ENCODE results near the gene GRIK5.
"Not testable (repeated sequence)": the region's sequence is repeated elsewhere in the genome, so short reads cannot be mapped to it uniquely, and the experiment has no call there.

Gene GRIK5, protein sequence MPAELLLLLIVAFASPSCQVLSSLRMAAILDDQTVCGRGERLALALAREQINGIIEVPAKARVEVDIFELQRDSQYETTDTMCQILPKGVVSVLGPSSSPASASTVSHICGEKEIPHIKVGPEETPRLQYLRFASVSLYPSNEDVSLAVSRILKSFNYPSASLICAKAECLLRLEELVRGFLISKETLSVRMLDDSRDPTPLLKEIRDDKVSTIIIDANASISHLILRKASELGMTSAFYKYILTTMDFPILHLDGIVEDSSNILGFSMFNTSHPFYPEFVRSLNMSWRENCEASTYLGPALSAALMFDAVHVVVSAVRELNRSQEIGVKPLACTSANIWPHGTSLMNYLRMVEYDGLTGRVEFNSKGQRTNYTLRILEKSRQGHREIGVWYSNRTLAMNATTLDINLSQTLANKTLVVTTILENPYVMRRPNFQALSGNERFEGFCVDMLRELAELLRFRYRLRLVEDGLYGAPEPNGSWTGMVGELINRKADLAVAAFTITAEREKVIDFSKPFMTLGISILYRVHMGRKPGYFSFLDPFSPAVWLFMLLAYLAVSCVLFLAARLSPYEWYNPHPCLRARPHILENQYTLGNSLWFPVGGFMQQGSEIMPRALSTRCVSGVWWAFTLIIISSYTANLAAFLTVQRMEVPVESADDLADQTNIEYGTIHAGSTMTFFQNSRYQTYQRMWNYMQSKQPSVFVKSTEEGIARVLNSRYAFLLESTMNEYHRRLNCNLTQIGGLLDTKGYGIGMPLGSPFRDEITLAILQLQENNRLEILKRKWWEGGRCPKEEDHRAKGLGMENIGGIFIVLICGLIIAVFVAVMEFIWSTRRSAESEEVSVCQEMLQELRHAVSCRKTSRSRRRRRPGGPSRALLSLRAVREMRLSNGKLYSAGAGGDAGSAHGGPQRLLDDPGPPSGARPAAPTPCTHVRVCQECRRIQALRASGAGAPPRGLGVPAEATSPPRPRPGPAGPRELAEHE

DNA sequence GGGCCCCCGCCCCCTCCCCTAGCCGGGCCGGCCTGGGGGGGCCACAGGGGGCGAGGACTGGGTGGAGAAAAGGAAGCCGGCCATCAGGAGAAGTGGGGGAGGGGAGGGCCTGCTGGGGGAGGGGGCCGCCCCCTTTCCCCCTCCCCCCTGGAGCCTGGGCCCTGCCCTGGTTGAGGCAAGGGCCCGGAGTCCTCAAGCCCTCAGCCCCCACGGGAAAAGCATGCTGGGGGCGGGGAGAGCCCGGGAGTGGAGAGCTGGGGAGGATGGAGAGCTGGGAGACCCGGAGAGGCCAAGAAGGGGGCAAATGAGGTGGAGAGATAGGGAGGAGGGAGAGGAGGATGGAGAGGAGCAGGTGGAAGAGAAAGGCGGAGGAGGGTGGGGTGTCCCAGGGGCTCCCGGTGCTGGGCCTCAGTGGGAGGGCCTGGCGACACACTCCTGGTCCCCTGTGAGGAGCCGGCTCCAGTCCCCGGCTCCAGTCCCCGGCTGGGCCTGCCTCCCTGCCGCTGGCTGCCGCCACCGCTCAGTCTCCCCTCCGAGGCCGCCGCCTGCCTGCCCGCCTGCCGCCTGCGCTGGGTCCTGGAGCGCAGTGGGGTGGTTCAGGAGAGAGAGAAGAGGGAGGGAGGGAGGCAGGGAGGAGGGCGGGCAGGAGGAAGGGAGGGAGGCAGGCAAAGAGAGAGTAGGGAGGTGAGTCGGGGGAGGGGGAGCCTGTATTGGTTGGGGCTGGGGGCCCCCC is at the start of gene GRIK5:
GRIK5 (minus strand) TSS at position 588 of the 733 bp plus-strand sequence. CDS start 4,436 bp downstream, outside the sequence.
- DNase-seq = no peak

DNA sequence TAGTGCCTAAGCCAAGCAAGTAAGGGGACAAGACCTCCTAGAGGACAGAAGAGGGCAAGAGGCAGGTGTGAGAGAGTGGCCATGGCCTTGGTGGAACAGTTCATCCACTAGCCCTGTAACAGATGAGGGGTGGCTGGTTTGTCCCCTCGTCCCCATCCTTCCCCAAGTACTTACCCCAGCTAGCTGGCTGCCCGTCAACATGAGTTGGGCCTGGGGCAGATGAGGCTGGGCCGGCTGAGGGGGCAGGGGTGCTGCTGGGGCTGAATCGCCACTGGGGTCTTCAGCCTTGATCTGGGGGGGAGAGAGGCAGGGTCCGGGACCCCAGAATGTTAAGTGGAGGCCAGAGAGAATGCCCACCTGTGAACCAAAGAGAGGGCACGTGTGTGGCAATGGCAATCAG is 47.1 kb upstream of the GRIK5 start:
- DNase-seq = no peak

DNA sequence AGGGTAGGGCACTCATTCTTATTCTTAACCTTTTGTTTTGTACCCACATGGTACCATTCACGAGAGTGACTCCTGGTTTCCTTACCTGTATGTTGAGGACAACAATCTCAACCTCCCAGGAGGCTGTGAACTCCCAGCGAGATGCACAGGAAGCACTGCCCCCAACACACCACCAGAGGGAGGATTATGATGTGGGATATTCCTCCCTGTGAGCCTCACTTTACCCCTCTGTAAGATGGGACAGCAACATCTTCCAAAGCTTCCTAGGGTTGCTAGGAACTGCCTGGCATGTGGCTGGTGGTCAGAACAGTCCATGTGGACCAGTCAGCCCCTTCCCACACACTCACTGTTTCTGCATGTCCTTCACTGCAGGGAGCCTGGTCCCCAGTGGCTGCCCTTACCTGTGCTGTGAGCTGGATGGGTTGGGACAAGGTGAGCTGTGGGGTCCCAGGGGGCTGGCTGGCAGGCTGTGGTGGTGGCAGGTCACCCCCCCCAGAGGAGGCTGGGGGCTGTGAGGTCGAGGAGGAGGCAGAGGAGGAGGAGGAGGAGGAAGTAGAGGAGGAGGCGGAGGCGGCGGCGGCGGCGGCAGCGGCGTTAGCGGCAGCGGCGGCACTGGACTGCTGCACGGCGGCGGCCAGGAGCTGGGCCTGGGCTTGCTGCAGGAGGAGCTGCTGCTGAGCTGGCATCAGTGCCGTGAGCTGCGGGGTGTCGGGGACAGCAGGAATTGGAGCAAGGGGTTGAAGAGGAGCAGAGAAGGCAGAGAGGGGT is 46.5 kb upstream of the GRIK5 start:
- no peak for DNase-seq

DNA sequence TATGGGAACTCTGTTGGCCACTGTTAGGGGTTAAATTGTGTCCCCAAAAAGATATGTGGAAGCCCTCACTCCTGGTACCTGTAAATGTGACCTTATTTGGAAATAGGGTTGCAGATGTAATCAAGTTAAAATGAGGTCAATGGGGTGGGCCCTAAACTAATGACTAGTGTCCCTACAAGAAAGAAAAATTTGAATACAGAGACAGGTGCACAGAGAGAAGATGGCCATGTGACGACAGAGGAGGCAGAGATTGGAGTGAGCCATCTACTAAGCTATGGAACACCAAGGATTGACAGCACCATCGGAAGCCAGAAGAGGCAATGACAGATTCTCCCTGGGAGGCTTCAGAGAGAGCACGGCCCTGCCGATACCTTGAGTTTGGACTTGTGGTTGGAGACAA is 45.7 kb upstream of the GRIK5 start:
- DNase-seq = no peak

DNA sequence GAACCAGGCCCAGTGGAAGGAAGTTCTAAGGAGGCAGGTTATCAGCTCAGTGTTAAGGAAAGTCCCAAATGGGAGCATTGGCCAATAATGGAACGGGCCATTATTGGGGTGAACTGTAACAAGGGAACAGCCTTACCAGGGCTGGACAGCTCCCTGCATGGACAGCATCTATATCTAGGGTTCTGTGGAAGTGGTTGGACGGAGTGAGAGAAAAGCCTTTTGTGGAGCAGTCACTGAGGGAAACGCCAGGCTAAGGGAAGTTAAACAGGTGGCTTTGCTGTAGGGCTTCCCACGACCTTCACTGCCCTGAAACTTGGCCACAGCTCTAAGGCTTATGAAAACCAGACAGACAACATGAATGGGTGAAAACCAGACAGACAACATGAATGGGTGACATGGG is 45.2 kb upstream of the GRIK5 start:
- no peak for DNase-seq

DNA sequence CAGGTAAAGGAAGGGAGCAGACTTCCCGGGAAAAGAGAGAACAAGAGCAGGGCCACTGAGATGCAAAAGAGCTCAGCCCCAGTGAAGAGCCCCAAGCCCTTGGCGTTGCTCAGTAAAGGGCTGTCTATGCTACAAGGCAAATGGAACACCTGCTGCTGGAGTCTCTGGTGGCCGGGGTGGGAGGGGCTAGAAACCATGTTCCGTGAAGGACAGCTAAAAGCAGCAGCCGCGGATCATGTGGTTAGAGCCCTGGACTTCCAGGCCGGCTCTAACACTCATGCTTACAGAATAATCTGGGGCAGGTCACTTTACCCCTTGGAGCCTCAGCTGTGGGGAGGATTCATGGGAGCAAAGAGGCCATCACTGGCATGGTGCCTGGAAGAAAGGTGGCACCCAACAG is 44.4 kb upstream of the GRIK5 start:
- no peak for DNase-seq

DNA sequence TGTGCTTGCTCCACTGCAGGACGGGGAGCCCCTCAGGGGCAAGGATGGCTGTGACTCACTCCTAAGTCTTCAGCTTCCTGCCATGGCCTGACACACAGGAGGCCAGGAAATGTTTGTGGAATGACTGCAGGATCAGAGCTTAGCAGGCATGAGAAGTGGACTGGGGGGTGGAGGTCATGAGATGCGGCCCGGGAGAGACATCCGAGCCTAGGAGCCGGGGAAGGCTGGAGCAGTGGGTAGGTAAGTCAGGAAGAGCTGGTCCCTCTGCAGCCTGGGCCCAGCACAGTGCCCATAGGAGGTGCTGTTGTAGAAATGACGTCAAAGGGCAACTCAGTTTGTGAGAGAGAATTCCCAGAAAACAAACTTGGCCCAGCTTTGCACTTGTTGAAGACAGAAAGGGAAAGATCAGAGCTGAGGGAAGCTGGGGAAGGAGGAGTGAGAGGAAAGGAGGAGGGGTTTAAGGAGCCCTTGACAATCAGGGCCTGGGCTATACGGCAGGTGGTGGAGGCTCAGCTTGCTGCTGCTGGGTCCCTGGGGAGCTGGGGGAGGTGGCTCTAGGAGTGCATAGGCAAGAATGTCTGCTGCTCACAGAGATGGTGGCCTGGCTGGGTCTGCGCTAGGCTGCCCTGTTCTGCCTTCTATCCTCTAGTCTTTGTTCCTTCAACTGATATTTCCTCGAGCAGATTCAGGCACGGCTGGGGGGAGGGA is 43.8 kb upstream of the GRIK5 start:
- no peak for DNase-seq

DNA sequence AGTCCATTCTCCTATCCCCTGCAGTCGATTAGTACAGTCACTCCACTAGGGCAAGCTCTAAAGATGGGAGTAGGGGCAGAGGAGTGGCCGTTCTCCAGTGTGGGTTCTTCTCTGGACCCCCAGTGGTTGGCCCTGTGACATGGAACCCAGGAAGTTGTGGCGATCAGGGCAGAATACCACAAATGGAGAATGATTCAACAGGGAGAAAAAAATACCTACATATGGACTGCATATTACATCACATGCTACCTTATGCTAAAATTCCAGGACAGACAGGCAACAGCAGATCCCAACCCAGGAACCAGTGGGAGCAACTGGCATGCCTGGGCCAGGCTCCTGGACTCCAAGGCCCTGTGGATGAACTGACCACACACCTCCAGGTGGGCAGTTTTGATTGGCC is 41.8 kb upstream of the GRIK5 start:
- no peak for DNase-seq

DNA sequence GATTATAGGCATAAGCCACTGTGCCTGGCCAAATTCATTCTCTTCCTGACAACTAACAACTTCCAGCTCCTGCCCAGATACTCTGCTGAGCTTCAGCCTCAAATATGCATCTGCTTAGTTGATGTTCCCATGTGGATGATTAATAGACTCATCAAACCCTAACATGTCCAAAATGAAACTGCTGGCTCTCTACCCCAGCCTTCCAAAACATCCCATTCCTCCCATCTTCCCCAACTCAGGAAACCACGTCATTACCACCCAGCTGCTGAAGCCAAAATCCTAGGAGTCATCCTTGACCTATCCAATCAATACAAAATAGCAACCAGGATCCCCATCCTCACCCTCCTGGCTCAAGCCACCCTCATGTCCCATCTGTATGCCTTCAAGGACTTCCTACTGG is 41.4 kb upstream of the GRIK5 start:
- DNase-seq = no peak

DNA sequence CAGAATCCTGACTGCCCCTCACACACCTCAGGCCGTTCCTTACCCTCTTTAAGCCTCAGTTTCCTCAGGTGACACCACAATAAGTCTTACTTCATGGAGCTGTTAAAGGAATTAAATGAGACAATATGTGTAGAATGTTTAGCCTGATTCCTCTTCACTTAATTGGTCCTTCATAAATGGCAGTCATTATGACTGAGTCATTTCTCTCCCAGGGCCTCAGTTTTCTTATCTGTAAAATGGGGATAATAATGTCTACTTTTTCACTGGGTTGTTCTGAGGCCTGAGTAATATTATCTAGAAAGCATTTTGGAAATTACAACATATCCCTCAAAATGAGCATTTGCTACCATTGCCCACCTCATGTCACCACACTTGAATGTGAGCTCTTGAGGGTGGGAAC is 40.7 kb upstream of the GRIK5 start:
- no peak for DNase-seq

DNA sequence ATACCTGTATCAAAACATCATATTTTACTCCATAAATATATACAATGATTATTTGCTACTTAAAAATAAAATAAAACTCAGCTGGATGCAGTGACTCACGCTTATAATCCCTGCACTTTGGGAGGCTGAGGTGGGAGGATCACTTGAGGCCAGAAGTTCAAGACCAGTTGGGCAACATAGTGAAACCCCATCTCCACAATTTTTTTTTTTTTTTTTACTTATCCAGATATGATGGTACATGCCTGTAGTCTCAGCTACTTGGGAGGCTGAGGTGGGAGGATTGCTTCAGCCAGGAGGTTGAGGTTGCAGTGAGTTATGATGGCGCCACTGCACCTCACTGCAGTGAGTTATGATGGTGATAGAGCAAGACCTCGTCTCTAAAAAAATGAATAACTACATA is 39.9 kb upstream of the GRIK5 start:
- DNase-seq = no peak

DNA sequence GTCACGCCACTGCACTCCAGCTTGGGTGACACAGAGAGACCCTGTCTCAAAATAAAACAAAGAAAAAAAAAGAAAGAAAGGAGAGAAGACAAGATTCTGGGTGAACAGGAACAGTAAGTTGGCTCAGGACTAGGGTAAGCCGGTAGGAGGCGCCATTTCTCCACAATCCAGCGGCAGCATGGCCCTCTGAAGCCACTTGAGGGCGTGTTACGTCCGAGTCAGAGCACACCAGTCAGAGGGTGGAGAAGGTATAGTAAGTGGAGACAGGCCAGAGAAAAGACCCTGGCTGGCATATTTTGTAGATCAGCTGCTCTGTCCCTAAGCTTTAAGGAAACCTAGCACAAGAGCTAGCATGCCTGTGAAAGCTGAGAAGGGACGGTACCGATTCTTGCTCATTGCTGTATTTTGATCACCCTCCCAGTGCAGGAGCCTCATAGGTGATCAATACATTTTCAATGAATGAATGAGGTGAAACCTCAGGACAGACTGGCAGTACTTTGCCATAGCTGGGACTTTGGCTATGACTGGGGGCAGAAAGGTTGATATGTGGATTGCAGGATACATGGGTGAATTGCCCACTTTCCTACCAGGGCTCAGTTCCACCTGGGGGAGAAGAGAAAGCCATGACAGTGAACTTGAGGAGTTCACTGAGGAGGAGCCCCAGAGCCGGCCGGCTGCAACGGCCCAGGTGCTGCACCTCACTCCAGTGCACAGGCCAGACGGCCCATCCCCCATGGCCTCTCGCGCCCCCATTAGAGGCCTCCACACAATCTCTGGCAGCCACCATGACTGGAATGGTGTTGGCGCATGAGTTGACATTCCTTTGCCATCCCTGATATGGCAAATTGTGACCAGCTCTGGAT is 38.8 kb upstream of the GRIK5 start:
- peak; percentile 64 for DNase-seq

DNA sequence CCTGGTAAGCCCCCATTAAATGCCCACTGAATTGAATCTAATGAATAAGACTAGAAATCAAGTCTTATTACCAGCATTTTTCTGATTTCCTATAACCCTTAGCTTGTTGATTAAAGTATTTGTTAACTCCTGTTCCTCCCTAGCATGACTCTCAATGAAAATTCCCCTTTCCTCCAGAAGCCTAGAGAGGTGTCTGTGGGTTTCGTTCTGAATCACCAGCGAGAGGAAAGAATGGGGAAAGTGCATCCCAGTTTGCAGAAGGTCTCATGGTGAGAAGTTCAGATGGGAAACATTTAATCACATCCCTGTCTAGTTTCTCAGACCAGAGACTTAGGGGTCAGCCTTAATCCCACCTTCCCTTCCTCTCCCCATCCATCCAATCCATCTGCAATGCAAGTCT is 35.4 kb upstream of the GRIK5 start:
- no peak for DNase-seq

DNA sequence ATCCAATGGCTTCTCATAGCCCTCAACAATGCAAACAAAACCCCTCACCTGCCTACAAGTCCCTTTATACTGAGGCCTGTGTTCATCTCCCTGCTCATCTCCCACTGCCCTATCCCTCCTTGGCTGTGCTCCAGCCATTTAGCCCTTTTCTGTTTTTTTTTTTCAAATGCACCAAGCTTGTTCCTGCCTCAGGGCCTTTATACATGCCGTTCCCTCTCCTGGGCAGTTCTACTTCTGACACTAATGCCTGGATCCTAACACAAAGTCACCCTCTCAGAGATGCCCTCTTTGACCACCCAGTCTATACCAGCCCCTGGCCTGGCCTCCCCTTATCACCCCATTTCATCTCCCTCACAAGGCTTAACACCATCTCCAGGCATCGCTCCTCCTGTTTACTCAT is 32.9 kb upstream of the GRIK5 start:
- DNase-seq = no peak

DNA sequence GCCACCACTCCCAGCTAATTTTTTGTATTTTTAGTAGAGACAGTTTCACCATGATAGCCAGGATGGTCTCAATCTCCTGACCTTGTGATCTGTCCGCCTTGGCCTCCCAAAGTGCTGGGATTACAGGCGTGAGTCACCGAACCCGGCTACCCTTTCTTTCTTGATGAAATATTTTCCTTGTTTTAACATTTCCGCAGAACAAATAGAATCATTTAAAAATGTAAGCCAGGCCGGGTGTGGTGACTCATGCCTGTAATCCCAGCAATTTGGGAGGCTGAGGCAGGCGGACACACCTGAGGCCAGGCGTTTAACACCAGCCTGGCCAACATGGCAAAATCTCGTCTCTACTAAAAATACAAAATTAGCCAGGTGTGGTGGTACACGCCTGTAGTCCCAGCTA is 30.2 kb upstream of the GRIK5 start:
- not testable (repeated sequence) for DNase-seq

DNA sequence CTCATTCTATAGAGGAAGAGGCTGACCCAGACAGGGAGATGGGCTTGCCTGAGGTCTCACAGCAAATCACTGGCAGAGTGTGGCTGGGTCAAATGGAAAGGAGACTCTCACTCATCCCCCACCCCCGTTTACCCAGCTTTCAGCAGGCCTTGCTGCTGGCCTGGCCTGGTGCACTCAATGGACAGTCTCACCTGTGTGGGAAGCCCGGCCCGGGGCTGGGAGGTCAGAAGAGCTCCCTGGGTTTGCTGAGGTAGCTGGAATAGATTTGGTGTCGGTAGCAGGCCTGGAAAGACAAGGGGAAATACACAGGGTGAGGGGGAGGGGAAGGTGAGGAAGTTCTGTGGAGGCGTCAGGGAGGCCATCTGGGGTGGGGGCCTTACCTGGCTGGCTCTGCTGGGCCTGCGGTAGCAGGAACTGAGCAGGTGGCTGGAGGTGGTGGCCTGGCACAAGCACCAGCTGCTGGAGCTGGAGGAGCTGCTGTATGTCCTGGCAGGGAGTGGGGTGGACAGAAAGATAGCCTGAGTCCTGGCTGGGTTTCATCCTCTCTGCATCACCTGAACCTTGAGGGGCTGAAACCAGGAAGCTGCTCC is 29.4 kb upstream of the GRIK5 start:
- DNase-seq = no peak

DNA sequence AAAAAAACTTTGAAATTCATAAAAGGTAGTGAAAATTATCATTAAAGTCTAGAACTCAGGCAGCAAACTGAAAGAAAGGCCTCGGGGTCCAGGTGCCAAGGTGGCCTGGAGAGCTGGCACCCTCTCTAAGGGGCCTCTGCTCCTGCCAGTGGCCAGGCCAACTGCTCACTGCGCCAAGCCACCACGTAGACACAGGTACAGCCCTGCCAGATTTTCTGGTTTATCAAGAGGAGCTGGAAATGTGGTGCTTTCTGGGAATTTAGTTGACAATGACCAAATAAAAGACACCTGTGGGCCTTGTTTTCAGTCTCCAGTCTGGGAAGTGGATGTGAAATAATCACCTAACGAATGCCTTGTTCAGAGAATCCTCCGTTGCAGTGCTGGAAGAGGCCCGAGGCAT is 28.8 kb upstream of the GRIK5 start:
- no peak for DNase-seq

DNA sequence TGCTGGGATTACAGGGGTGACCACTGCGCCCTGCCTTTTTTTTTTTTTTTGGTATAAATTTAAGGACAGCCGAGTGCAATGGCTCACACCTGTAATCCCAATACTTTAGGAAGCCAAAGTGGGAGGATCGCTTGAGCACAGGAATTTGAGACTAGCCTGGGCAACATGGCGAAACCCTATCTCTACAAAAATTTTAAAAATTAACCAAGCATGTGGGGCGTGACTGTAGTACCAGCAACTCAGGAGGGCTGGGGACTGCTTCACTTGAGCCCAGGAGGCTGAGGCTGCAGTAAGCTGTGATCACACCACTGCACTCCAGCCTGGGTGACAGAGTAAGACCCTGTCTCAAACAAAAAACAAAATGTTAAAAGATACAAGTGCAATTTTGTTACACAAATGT is 27.5 kb upstream of the GRIK5 start:
- no peak for DNase-seq

DNA sequence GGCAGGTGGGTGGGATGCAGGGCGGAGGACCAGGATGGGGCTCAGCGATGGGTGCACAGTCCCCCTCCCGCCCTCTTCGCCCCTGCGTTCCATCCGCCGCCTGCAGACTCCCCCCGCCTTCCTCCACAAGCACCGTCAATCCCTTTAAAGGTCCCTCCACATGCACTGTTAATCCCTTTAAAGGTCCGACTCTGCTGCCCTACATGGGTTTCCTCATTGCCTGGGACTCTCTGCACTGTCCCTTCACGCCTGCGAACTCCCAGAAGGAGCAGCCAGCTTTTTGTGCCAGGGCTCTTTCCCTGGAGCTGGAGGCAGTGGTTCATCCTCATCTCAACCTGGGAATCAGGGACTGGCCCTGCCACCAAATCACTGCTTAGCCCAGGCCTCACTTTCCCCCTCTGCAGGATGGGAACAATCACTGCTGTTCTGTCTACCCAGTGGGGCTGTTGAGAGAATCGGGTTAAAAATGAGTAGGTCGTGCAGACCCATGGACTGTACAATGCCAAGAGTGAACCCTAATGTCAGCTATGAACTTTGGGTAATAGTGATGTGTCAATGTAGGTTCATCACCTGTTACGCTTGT is 26.3 kb upstream of the GRIK5 start:
- no peak for DNase-seq

DNA sequence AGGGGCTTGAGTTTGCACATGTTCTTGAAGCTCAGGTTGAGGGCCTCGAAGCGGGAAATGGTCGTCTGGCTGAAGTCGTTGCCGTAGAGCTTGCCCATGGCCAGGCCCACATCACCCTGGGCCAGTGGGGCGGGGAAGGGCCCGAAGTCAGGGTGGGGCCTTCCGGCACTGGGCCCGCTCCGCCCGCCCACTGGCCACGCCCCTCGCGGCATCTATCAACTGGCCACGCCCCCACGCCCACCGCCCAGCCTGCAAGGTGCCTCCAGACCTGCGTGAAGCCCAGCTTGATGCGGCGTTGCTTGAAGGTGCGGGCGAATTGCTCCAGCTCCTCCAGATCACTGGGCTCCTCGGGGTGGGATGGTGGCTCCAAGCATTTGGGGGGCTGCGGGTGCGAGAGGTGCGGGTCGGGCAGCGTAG is 25.8 kb upstream of the GRIK5 start:
- DNase-seq = no peak

Measured in midbrain (tissue), 1 donor.